Fibroblast of skin of left biceps (primary cell): ENCODE data around the gene GCHFR.
A peak's percentile ranks its signal among the peaks of the same experiment; 100 is the strongest.

ENCODE experiments used
- DNase-seq, 2 experiments: peaks; one replicate each; pipeline ENCODE4 v3.0.0-alpha.2; 2013; ENCODE audit warnings: low read depth in 2 of 2

The GCHFR gene

GRCh38 chr15:40763801-40764628 lies at the start of gene GCHFR:
GCHFR (plus strand) TSS chr15:40764068; CDS start chr15:40764181, 113 bp downstream.
- no peak for DNase-seq

DNA sequence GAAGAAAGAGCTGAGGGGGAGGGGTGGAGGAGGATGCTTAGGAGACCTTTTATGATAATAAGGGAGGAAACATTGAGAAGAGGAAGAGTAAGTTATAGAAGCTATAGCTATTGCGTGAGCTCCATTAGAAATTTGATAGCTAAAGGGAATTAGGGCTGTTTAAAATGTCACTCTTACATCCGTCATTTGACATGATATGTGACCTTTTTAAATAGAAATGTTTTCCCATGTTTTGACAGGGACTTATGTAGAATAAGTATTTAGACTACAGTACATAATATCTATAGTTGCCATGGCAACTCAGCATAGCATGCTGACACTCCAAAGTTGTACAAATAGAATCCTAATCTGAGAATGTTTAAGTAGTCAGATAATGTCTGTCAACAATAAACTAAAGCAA lies 49.7 kb upstream of the GCHFR start:
- DNase-seq: no peak

DNA sequence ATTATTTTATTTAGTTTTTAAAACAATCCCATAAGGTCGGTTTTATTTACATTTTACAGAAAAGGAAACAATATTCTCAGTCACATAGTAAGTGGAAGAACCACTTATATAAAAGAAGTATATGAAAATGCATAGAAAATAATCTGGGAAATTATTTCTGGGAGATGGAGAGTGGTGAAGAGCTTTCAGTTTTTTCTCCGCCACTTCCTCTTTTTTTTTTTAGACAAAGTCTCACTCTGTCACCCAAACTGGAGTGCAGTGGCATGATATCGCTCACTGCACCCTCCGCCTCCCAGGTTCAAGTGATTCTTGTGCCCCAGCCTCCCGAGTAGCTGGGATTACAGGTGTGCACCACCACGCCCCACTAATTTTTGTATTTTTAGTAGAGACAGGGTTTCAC lies 47.7 kb upstream of the GCHFR start:
- no peak for DNase-seq

DNA sequence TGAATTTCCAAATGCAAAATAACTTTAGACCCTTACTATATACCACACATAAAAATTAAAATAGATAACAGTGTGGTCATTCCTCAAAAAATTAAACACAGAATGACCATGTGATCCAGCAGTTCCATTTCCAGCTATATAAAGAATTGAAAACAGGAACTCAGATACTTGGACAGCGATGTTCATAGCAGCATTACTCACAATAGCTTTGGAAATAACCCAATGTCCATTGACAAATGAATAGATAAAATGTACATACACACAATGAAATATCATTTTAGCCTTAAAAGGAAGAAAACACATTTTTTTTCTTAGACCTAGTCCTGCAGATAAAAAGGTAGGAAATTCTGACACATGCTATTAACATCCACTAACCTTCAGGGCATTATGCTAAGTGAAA lies 42.2 kb upstream of the GCHFR start:
- no peak for DNase-seq

DNA sequence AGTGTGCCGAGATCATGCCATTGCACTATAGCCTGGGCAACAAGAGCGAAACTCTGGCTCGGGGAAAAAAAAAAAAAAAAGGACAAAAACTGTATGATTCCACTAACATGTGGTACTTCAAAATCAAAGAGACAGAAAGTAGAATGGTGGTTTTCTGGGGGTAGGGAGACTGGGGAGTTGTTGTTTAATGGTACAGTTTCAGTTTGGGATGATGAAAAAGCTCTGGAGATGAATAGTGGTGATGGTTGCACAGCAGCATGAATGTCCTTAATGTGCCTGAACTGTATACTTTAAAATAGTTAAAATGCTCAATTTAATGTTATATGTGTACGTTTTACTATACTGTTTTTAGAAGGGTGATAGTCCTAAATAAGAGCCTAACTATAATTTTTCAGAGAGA lies 41.5 kb upstream of the GCHFR start:
- DNase-seq: no peak

DNA sequence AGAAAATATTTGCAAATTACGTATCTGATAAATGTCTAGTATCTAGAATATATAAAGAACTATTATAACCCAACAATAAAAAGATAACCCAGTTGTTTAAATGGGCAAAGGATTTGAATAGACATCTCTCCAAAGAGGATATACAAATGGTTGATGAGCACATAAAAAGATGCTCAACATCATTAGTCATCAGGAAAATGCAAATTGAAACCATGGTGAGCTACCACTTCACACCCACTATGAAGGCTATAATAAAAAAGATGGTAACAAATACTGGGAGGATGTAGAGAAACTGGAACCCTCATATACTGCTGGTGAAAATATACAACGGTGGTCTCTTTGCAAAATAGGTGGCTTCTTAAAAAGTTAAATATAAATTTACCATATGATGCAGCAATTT lies 40.9 kb upstream of the GCHFR start:
- DNase-seq: no peak

- no peak for DNase-seq
Observed at GRCh38 chr15:40723919-40724318, 39.9 kb upstream of the GCHFR start.

DNA sequence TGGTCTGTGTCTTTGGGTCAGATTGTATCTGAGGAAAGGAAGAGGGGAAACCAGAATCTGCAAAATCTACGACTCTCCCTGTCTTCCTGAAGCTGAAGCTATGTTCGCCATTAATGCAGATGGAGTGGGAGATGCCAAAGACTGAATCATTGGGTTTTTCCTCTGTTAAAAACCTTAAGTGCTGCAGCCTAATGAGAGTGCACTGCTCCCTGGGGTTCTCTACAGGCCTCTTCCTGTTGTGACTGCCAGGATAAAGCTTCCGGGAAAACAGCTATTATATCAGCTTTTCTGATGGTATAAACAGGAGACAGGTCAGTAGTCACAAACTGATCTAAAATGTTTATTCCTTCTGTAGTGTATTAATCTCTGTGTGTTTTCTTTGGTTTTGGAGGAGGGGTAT lies 32.8 kb upstream of the GCHFR start:
- no peak for DNase-seq

GRCh38 chr15:40736575-40736974 lies 27.3 kb upstream of the GCHFR start:
- DNase-seq: no peak

DNA sequence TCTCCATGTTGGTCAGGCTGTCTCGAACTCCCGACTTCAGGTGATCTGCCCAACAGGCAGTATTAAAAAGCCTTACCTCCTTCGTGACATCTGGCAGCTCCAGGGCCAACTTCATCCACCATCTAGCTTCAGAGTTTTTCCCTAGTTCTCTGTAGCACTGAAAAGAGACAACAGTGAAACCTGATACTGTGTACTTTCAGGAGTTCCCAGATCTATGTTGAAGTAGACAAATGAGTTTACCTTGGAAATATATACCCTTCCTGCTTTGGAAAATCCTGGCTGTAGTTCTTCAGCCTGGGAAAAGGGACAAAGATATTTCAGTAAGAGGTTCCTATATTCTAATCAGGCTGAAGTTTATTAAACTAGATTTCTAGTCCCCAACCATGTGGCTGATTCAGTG lies 26.8 kb upstream of the GCHFR start:
- no peak for DNase-seq

DNA sequence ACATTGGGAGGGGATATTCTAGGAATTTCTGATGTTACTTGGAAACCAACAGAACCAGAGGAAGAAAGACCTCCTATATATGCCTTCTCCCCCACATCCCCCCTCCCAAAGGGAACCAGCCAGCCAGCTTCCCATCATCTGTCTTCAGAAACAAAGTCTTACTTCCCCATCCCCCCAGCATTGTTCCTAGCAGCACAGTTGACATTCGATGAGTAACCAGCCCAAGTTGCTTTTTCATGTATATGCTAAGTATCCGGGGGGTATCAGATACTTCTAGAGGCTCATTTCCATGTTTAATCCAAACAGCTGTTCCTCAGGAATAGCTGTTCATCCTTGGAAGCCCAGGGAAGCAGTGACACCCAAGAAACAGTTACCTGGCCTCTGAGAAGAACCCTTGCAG lies 24.8 kb upstream of the GCHFR start:
- no peak for DNase-seq

DNA sequence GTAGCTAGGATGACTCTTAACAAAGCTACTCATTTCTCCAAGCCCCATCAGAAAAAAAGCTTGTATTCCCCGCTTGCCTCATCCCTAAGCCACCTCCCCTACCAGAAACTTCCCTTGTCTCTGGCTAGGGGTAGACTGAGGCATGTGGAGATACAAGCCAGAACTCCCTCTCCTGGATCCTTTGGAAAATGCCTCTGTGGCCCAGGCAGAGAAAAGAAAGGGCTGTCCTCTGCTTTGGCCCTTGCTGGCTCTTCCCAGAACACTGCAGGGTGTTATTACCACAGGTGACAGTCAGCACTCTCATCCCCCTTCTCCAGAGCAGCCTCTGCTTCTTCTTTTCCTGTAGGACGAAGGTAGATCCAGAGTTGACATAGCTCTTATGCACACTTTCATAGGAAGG lies 24.0 kb upstream of the GCHFR start:
- DNase-seq: no peak

DNA sequence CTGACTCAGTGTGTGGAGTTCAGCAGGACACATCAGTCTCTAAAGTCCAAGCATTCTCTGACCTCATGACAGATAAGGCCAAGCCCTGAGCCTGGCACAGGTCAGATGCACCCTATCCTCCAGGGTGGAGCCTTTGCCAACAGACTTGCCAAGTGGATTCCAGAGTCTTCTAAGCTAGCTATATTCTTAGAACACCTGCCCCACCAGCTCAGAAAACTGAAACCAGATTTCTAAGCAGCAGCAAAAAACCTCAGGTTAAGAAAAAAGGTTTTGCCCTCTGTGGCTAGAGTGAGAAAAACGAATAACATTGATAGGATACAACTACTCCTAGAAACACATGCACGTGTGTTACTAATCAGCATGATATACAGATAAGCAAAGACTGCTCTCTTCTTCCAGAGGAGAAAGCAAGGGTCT lies 20.4 kb upstream of the GCHFR start:
- DNase-seq: no peak

GRCh38 chr15:40743921-40744814 lies 19.7 kb upstream of the GCHFR start:
- no peak for DNase-seq

- DNase-seq: no peak
Observed at GRCh38 chr15:40744815-40745152, 19.1 kb upstream of the GCHFR start.

GRCh38 chr15:40746916-40747418 lies 16.9 kb upstream of the GCHFR start:
- DNase-seq: peak in 1 of 2 experiments; percentile 43

GRCh38 chr15:40747685-40748631 lies 15.9 kb upstream of the GCHFR start:
- DNase-seq: no peak

DNA sequence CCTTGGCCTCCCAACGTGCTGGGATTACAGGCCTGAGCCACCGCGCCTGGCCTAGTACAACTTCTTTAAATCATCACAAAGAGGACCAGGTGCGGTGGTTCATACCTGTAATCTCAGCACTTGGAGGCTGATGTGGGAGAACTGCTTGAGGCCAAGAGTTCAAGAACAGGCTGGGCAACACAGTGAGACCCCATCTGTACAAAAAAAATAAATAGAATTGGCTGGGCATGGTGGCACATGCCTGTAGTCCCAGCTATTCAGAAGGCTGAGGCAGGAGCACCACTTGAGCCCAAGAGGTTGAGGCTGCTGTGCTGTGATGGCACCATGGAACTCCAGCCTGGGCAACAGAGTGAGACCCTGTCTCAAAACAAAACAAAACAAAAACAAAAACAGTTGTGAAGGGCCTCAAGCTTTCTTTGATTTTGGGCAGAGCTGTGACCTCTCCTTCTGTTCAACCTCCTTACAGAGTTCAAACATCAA lies 14.7 kb upstream of the GCHFR start:
- DNase-seq: no peak

- no peak for DNase-seq
Observed at GRCh38 chr15:40750885-40751284, 13.0 kb upstream of the GCHFR start.

DNA sequence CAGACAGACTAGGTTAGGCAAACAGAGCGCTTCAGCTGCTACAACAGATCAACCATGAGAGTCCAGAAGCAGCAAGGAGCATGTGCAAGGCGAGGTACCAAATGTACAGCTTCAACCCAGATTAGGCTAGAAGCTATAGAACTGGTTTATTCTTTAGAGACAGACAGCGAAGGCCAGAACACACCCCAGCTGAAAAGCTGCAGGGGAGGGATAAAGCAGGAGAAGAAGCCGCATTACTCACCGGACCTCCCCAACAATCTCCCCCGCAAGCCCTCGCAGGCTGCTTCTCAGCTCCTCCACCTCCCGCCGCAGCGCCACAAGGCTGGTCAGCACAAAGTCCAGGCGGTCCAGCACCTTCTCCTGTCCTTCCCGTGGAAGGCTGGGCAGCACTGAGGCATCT lies 12.1 kb upstream of the GCHFR start:
- DNase-seq: no peak

DNA sequence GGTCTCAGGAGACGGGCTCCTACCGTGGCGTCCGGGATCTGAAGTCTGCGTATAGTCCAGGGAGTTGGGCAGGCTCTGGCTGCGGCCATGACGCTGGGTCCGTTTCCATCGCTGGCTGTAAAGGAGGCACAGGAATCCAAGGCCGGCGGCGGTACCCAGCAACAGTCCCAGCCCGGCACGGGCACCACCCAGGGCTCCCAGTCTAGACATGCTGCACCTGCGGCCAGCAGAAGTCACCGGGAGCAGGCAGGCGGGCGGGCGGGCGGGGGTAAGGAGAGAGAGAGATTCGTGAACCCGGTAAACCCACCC lies 9.3 kb upstream of the GCHFR start:
- no peak for DNase-seq
